WTC11 (cell line): ENCODE measurements around the gene FAM149B1. TPM values are rescaled to one million over a fixed set of nuclear protein-coding genes. Genes with fewer than 3 reads are reported as not detected.

ENCODE experiments used
- ATAC-seq: fragments of 200-7000 bp; cut with Tn5 transposase; 2 replicates; pipeline ENCODE4 v1.10.0; 2021; ENCODE audit warnings: mild to moderate bottlenecking, moderate library complexity
- CTCF ChIA-PET: fragments of 300-600 bp; sonication (Branson Sonifier 250); formaldehyde crosslinking; loops from one replicate; lab custom pipeline; 2021; ENCODE audit warnings: antibody characterized with exemption; lab: Charles Lee
- POLR2A ChIA-PET: fragments of 350-600 bp; sonication (Branson Sonifier 250); formaldehyde crosslinking; loops from one replicate; lab custom pipeline; 2021; ENCODE audit warnings: antibody characterized with exemption; lab: Charles Lee
- DNase-seq: peaks from one replicate; pipeline ENCODE4 v3.0.0; 2021; ENCODE audit warnings: low spot score
- H3K27ac Mint-ChIP-seq: 2 replicates; pipeline ENCODE4 v1.8.0; 2021; ENCODE audit warnings: mixed read lengths
- H3K27me3 Mint-ChIP-seq: 2 replicates; pipeline ENCODE4 v1.8.0; 2021; ENCODE audit warnings: low read depth, mild to moderate bottlenecking, moderate library complexity, mixed read lengths
- H3K36me3 Mint-ChIP-seq: 2 replicates; pipeline ENCODE4 v1.8.0; 2021; ENCODE audit warnings: mixed read lengths
- H3K4me1 Mint-ChIP-seq: 2 replicates; pipeline ENCODE4 v1.8.0; 2022; ENCODE audit warnings: mixed read lengths
- H3K4me3 Mint-ChIP-seq: 2 replicates; pipeline ENCODE4 v1.8.0; 2021; ENCODE audit warnings: mild to moderate bottlenecking, moderate library complexity, mixed read lengths
- H3K9me3 Mint-ChIP-seq: 2 replicates; pipeline ENCODE4 v1.8.0; 2021; ENCODE audit warnings: mixed read lengths
- ARID4B ChIP-seq: sonication (generic); formaldehyde crosslinking; IDR thresholded peaks from 2 replicates; pipeline ENCODE4 v1.8.0; 2023; ENCODE audit warnings: missing genetic modification reagents, mild to moderate bottlenecking, borderline replicate concordance
- ETV6 ChIP-seq: sonication (generic); formaldehyde crosslinking; IDR thresholded peaks from 2 replicates; pipeline ENCODE4 v1.8.1; 2022; ENCODE audit warnings: mild to moderate bottlenecking, missing genetic modification reagents
- FOXJ3 ChIP-seq: sonication (generic); formaldehyde crosslinking; IDR thresholded peaks from 2 replicates; pipeline ENCODE4 v1.9.0; 2021; ENCODE audit warnings: missing genetic modification reagents, mild to moderate bottlenecking, borderline replicate concordance
- IRF1 ChIP-seq: sonication (generic); formaldehyde crosslinking; IDR thresholded peaks from 2 replicates; pipeline ENCODE4 v1.8.0; 2023; ENCODE audit warnings: missing genetic modification reagents
- MLX ChIP-seq: sonication (generic); formaldehyde crosslinking; IDR thresholded peaks from 2 replicates; pipeline ENCODE4 v1.8.1; 2023; ENCODE audit warnings: mild to moderate bottlenecking, missing genetic modification reagents, moderate library complexity
- NFYB ChIP-seq: sonication (generic); formaldehyde crosslinking; conservative IDR thresholded peaks from 2 replicates; pipeline ENCODE4 v1.8.0; 2022; ENCODE audit warnings: low read depth, missing genetic modification reagents
- PRRX2 ChIP-seq: fragments of 250-450 bp; sonication (Bioruptor Pico); IDR thresholded peaks from 2 replicates; pipeline ENCODE4 v1.8.0; 2021; ENCODE audit warnings: mild to moderate bottlenecking
- RELA ChIP-seq: sonication (generic); formaldehyde crosslinking; IDR thresholded peaks from 2 replicates; pipeline ENCODE4 v1.8.1; 2022; ENCODE audit warnings: missing genetic modification reagents, mild to moderate bottlenecking, borderline replicate concordance
- SMAD4 ChIP-seq: sonication (generic); formaldehyde crosslinking; IDR thresholded peaks from 2 replicates; pipeline ENCODE4 v1.8.0; 2022; ENCODE audit warnings: mild to moderate bottlenecking, missing genetic modification reagents
- ZMAT4 ChIP-seq: fragments of 250-450 bp; sonication (Bioruptor Pico); IDR thresholded peaks from 2 replicates; pipeline ENCODE4 v1.9.0; 2021; ENCODE audit warnings: mild to moderate bottlenecking
- total RNA-seq: library from RNA; stranded (reverse); gene quantifications from 3 replicates; pipeline ENCODE4 v1.2.3, GENCODE V29; 2021

The FAM149B1 gene
- total RNA-seq, 1 experiment from 2014 or later = 13.8 TPM

- no peak for TF ChIP-seq ZMAT4 (CRISPR knock-in tag)
- no peak for TF ChIP-seq ETV6 (CRISPR knock-in tag)
- no peak for TF ChIP-seq PRRX2 (CRISPR knock-in tag)
- no peak for TF ChIP-seq ARID4B (CRISPR knock-in tag)
- no peak for TF ChIP-seq MLX
- no peak for TF ChIP-seq SMAD4
- TF ChIP-seq, all 79 proteins: peak for 0
- Mint-ChIP-seq H3K9me3 (no peaks in the 10 kb centered on the region), H3K27ac (no peak overlapping the region), H3K4me1 (peaks cover 7% of the 10 kb centered on the region), H3K4me3 (no peak overlapping the region), H3K27me3 (no peaks in the 10 kb centered on the region), H3K36me3 (peaks cover 9% of the 10 kb centered on the region)
- ATAC-seq (no peak), DNase-seq (no peak)
- ChIA-PET POLR2A (no interaction called here), CTCF (no interaction called here)
Observed at GRCh38 chr10:73119952-73120351, 48.0 kb upstream of the FAM149B1 start.

GRCh38 chr10:73126343-73126742 is 41.6 kb upstream of the FAM149B1 start:
- Mint-ChIP-seq H3K27ac (no peak overlapping the region), H3K9me3 (no peaks in the 10 kb centered on the region), H3K36me3 (peaks cover 15% of the 10 kb centered on the region), H3K4me1 (no peaks in the 10 kb centered on the region), H3K4me3 (no peak overlapping the region), H3K27me3 (no peaks in the 10 kb centered on the region)
- no peak for DNase-seq
- ChIA-PET CTCF (no interaction called here), POLR2A (no interaction called here)
- TF ChIP-seq RELA (CRISPR knock-in tag) = no peak
- ATAC-seq = no peak

- Mint-ChIP-seq H3K4me3 (no peak overlapping the region), H3K9me3 (no peaks in the 10 kb centered on the region), H3K4me1 (no peaks in the 10 kb centered on the region), H3K27me3 (no peaks in the 10 kb centered on the region), H3K36me3 (peaks cover 43% of the 10 kb centered on the region), H3K27ac (no peak overlapping the region)
- no peak for ATAC-seq
- CTCF ChIA-PET = no interaction called here
- no peak for TF ChIP-seq RELA (CRISPR knock-in tag)
- POLR2A ChIA-PET = no interaction called here
- no peak for DNase-seq
Observed at GRCh38 chr10:73131301-73131700, 36.6 kb upstream of the FAM149B1 start.

GRCh38 chr10:73131913-73132686 is 35.8 kb upstream of the FAM149B1 start:
- Mint-ChIP-seq H3K27ac (no peak overlapping the region), H3K27me3 (no peaks in the 10 kb centered on the region), H3K4me3 (no peak overlapping the region), H3K36me3 (peaks cover 45% of the 10 kb centered on the region), H3K9me3 (no peaks in the 10 kb centered on the region), H3K4me1 (no peaks in the 10 kb centered on the region)
- ChIA-PET CTCF (no interaction called here), POLR2A (no interaction called here)
- DNase-seq (no peak), ATAC-seq (no peak)
- TF ChIP-seq RELA (CRISPR knock-in tag) = no peak
- TF ChIP-seq MLX = no peak
- no peak for TF ChIP-seq IRF1 (CRISPR knock-in tag)
- no peak for TF ChIP-seq NFYB (CRISPR knock-in tag)
- TF ChIP-seq FOXJ3 = no peak
